ELR (cell line): ENCODE data around the gene TJP3.

Experiments
- DNase-seq: peaks from one replicate; pipeline ENCODE4 v3.0.0-alpha.2; 2015; ENCODE audit warnings: low read depth

TJP3 gene

DNA sequence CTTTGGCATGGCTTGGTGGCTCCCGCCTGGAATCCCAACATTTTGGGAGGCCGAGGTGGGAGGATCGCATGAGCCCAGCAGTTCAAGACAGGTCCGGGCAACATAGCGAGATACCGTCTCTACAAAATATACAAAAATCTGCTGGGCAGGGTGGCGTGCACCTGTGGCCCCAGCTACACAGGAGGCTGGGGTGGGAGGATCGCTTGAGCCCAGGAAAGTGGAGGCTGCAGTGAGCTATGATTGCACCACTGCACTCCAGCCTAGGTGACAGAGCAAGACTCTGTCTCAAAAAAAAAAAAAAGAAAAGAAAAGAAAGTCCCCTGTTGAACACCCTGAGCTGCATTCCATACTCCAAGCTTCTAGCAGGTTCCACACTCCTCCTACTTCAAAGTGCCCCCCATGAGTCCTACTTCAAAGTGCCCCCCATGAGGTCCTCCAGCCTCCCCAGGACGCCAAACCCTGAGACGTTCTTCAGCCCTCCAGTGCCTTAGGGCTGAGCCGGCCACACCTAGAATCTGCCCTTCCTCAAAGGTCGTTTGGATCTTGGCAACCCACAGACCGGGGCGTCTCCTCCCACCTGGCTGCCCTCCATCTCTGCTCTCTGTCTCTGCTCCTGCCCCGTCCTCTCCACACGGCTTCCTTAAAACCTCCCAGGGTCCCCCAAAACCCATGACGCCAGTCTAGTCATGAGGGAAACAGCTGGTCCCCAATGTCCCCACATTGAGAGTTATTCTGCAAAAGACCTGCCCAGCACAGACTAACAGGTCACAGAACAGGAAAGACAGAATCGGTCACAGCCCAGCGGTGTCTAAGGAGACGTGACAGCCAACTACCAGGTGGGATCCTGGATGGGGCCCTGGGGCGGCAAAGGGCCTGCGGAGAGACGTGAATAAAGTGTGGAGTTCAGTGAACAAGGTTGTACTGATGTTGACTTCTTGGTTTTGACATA is 4.8 kb downstream of the TJP3 start:
- DNase-seq, result no peak

DNA sequence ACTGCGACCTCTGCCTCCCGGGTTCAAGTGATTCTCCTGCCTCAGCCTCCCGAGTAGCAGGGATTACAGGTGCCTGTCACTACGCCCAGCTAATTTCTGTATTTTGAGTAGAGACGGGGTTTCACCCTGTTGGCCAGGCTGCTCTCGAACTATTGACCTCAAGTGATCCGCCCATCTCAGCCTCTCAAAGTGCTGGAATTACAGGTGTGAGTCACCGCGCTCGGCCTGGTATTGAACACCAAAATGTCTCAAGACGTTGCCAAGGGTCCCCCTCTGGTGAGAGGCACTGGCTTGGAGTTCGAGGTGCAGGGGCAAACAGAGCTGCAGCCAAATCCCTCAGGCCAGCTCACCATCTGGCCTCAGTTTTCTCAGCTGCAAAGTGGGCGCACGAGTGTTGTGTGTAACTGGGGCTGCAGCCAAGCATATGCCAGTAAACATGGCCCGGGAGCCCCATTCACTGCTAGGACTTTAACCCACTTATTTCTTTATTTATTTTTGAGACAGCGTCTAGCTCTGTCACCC is 8.0 kb downstream of the TJP3 start:
- no peak for DNase-seq

- DNase-seq, result no peak
These were observed 11.7 kb downstream of the TJP3 start for GRCh38 chr19:3719868-3720267.

DNA sequence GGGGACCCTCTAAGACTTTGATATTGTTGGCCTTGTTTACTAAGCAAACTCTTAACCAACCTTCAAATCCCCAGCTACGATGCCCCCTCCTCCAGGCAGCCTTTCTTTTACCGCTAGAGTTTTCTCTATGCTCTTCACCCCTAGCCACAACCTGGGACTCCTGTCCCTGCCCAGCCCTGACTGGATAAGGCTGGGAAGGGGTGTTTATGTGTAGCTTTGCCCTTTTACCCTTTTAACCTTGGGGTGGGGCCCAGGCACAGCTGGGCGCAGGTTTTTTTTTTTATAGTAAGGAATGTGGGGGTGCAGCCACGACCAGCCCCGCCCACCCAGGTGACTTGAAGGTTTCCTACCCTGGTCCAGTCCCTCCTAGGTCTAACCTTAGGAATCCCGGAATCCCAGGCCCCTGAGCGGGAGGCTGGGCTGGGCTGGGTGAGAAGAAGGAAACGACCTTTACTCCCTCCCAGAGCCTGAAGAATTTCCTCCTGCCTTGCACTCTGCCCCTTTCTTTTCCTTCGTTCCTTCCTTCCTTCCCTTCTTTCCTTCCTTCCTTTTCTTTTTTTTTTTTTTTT is 12.2 kb downstream of the TJP3 start:
- DNase-seq, result no peak

DNA sequence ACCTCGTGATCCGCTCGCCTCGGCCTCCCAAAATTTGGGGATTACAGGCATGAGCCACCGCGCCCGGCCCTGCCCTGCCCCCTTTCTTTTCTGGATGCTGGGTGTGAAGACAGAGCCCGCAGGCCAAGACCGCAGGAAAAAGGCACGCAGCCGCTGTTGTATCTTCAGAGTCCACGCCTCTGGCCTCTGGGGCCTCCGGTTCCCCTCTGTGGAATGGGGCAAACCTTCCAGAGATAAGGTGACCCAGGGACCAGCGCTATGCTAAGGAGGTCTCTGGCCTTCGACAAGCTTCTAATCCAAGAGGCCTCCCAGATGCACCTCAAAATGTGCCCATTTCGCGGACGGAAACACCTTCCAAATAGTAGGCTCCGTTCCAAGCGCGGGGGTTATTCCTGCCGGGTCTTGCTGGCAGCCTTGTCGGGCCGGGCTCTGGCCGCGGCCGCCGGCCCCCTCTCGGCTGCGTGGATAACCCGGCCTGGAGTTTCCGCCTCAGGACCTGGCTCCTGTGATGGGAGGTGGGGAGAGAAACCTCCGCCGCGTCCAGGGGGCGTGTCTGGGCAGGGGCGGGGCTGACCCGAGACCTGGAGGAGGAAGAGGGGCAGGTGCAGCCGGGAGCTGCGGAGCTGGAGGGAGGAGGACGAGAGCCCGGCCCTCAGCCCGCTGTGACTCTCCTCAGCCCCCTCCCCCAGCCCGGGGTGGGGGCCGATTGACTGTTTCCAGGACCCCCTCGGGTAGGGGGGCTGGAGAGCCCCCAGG is 13.1 kb downstream of the TJP3 start:
- peak; percentile 84 for DNase-seq

DNA sequence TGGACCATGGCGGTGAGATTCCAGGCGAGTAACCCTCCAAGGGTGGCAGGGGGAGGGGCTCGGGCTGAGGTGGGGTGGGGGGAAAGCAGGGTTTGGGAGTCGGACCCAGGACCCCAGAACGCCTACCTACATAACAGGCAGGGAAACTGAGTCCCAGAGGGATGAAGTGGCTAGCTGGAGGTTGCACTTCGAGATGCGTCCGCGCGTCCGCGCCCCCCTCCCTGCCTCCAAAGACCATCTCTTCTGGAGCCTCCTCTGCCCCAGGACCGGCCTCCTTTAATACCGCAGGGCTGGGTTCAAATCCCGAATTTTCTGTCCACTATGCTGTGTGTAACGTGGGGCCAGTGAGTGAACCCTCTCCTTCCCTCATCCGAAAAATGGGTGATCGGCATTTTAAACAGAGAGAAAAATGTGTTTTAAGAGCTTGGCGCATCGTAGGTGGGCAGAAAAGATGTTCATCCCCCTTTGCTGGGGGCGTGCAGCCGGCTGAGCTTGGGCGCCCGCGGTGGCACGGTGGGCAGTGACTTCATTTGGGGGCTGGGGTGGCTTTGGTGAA is 13.8 kb downstream of the TJP3 start:
- no peak for DNase-seq

DNA sequence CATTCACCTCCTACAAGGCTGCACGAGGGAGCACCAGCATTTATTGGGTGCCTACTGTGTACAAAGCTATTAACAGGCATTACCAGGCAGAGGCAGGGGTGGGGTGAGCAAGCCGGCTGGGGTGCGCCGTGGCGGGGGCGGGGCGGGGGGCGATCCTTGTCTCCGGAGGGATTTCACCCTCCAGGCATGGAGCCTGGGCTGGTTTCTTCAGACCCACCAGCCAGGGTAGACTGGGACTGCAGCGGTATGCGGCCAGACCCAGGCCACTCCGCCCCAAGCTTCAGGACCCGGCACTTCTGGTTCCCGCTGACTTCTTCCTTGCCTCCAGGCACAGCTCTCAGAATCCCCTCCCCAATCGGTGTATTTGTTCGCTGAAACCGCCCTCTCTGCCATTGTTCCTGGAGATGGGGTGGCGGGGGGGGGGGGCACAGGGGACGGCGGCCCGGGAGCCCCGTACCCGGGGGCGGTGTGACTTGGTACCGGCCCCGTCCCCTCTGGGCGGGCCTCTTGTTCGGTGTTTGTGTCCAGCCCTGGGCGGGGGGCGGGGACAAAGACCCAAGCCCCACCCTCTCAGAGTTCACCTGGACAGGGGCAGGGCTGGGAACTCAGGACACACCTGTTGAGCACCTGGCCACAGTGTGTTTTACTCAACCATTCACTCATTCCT is 14.4 kb downstream of the TJP3 start:
- DNase-seq, result no peak

DNA sequence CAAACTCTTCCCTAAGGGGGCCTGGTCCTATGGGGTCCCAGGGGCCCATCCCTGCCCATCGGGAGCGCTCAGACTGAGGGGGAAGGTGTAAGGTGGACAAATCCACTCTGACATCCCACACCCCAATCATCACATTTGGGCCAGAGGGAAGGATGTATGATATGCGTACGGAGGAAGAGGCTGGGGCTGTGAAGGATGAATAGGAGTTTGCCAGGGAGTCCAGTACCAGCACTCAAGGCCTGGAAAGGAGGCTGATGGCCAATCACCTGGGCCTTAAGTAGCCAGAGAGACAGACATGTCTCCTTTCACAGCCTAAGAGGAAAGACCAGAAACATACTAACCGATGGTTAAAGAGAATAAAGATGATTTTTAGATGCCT is 14.9 kb downstream of the TJP3 start:
- no peak for DNase-seq

DNA sequence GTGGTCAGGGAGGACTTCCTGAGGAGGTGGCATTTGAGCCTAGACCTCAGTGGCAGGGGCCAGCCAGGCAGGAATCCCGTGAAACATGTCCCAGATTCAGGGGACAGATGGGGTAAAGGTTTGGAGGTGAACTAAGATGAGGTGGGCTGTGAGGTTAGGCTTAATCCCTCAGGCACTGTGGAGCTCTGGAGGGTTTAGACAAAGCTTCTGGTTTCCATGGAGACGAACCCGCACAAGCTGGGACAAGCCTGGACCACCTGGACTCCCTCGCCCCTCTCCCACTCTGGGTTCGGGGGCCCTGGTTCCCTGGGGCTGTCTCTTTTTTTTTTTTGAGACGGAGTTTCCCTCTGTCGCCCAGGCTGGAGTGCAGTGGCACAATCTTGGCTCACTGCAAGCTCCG is 15.7 kb downstream of the TJP3 start:
- DNase-seq, result no peak

DNA sequence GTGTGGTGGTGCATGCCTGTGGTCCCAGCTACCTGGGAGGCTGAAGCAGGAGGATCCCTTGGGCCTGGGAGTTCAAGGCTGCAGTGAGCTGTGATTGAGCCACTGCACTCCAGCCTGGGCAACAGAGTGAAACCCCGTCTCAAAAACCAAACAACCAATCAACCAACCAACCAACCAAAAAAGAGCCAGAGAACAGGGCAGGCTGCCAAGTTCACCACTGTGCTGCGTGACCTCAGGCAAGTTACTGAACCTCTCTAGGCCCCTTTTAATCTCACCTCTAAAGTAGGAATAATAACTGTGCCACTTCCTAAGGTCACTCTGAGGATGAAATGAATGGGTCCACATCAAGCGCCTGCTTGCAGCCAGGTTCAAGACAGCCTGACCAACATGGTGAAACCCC is 16.9 kb downstream of the TJP3 start:
- DNase-seq, result no peak

GRCh38 chr19:3725640-3726310 is 17.6 kb downstream of the TJP3 start:
- peak; percentile 30 for DNase-seq

- no peak for DNase-seq
These were observed 22.3 kb downstream of the TJP3 start for GRCh38 chr19:3730457-3730958.

GRCh38 chr19:3732108-3732507 is 23.9 kb downstream of the TJP3 start:
- DNase-seq, result no peak

GRCh38 chr19:3733549-3734309 is 25.5 kb downstream of the TJP3 start:
- DNase-seq, result no peak

GRCh38 chr19:3734310-3734600 is 26.1 kb downstream of the TJP3 start:
- DNase-seq, result no peak

DNA sequence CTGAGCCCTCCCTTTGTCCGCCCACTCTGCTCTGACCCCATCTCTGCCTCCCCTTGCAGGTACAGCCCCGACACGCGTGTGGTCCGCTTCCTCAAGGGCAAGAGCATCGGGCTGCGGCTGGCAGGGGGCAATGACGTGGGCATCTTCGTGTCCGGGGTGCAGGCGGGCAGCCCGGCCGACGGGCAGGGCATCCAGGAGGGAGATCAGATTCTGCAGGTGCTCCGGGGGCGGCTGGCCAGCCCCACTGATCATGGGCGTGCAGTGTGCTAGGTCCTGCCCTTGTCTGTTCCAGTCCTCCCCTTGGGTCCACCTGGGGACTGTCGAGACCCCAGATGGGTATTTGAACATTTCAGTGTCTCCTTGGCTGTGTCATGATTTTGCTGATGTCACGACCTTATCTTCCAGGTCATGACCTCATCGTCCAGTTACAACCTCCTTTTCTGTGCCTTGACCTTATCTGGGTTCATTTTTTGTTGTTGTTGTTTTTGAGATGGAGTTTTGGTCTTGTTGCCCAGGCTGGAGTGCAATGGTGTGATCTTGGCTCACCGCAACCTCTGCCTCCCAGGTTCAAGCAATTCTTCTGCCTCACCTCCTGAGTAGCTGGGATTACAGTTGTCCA is 28.0 kb downstream of the TJP3 start:
- no peak for DNase-seq

DNA sequence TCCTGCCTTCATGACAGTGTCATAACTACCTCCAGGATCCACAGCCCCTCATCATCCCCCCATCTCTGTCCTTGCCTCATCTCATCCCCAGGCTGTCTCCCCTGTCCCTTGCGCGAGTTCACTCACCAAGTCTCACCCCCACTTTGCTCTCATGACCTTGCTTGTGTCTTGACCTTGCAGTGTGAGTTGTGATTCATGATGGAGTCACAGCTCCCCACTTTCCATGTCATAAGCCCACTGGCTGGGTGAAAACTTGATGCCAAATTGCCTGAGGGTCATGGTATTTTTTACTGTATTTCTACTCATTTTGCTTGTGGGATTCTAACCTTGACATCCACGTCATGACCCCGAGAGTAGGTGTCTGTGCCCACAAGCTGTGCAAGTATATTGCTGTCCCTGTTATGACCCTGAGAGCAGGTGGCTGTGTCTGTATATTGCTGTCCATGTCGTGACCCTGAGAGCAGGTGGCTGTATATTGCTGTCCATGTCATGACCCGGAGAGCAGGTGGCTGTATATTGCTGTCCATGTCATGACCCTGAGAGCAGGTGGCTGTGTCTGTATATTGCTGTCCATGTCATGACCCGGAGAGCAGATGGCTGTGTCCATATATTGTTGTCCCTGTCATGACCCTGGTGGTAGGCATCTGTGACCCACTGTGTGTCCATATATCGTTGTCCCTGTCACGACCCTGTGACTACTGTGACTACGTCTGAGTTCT is 29.5 kb downstream of the TJP3 start:
- DNase-seq, result peak; percentile 30

DNA sequence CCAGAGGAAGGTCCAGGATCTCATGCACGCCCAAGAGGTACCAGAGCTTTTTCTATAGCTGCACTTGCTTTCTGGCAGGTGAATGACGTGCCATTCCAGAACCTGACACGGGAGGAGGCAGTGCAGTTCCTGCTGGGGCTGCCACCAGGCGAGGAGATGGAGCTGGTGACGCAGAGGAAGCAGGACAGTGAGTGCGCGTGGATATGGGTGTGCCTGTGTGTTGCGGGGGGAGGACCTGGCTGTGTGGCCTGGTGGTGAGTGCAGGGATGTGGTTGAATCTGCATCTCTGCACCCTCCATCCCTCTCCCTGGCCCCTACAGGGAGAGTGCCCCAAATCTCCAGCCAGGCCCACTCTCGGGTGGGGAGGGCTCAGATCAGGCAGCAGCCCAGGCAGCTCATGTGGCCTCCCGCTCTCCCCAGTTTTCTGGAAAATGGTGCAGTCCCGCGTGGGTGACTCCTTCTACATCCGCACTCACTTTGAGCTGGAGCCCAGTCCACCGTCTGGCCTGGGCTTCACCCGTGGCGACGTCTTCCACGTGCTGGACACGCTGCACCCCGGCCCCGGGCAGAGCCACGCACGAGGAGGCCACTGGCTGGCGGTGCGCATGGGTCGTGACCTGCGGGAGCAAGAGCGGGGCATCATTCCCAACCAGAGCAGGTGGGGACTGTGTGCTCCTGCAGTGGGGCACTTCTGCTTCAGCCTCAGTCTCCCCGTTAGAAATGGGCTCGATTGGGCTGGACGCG is 30.5 kb downstream of the TJP3 start:
- no peak for DNase-seq

- no peak for DNase-seq
These were observed 32.2 kb downstream of the TJP3 start for GRCh38 chr19:3740431-3740830.
